Measurements from ENCODE around the gene PRKG1.

- TF ChIP-seq CTCF (IDR thresholded peaks at IDR 0.05; ENCODE audit: low read depth, low read length, missing input control), result no peak
- TF ChIP-seq RAD21 (IDR thresholded peaks at IDR 0.05), result no peak
These were observed 1194.9 kb downstream of the PRKG1 start for GRCh38 chr10:52269233-52269632.
